HG02571 (cell line): ENCODE measurements around the gene RIOX2.
A peak's percentile ranks its signal among the peaks of the same experiment; 100 is the strongest.
"Not testable (repeated sequence)": the region's sequence is repeated elsewhere in the genome, so short reads cannot be mapped to it uniquely, and the experiment has no call there.

Source experiments
- ATAC-seq: cut with Tn5 transposase; IDR thresholded peaks from one replicate; pipeline ENCODE4 v1.9.1; 2021; ENCODE audit warnings: mild to moderate bottlenecking, moderate library complexity; ENCODE audit not compliant: unreplicated experiment

RIOX2 gene

GRCh38 chr3:97971679-97972567 lies at the start of gene RIOX2:
RIOX2 (minus strand) TSS chr3:97972431; CDS start chr3:97967593, 4,838 bp downstream.
- ATAC-seq, result peak; percentile 88

- ATAC-seq, result no peak
These were observed 48.2 kb upstream of the RIOX2 start for GRCh38 chr3:98020412-98020811.

GRCh38 chr3:98018301-98018700 lies 46.1 kb upstream of the RIOX2 start:
- no peak for ATAC-seq

GRCh38 chr3:98014268-98014585 lies 42.0 kb upstream of the RIOX2 start:
- no peak for ATAC-seq

- no peak for ATAC-seq
These were observed 41.4 kb upstream of the RIOX2 start for GRCh38 chr3:98013411-98014267.

- no peak for ATAC-seq
These were observed 40.7 kb upstream of the RIOX2 start for GRCh38 chr3:98012979-98013378.

- not testable (repeated sequence) for ATAC-seq
These were observed 38.7 kb upstream of the RIOX2 start for GRCh38 chr3:98010883-98011449.

- ATAC-seq, result no peak
These were observed 38.1 kb upstream of the RIOX2 start for GRCh38 chr3:98010194-98010882.

DNA sequence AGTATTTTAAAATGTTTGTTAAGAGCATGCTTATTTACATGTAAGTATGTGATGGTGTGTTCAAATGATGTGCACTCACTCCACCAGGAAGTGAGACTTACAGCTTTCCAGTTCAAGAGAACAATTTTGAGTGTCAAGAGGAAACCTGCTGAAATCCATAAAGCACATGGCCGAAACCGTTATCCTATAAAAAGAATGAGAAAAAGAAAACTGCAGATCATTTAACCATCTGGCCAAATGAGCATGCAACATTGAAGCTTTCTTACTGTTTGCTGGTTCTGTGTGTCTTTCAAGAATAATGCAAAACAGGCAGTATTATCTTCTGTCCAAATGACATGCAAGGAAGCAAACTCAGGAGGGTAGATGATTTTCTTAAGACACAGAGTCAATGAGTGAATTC lies 36.6 kb upstream of the RIOX2 start:
- ATAC-seq, result peak; percentile 61

- ATAC-seq, result no peak
These were observed 33.2 kb upstream of the RIOX2 start for GRCh38 chr3:98005438-98005837.

DNA sequence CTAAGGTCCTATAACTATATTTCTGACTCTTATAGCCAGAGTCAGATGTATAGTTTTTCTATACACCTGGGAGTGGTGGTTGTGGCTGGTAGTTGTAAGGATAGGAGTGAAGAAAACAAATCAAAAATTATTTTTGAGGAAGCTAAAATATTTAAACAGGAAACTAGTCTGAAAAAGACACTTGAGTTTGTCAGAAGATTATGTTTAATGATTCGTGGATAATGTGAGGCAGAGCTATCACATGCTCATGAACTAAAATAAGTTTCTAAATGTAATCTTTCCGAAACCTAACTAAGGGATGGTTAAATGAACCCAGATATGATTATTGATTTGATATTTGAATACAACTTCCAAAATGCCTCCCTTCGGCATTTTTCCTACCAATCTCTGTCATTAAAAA lies 32.5 kb upstream of the RIOX2 start:
- ATAC-seq, result no peak

DNA sequence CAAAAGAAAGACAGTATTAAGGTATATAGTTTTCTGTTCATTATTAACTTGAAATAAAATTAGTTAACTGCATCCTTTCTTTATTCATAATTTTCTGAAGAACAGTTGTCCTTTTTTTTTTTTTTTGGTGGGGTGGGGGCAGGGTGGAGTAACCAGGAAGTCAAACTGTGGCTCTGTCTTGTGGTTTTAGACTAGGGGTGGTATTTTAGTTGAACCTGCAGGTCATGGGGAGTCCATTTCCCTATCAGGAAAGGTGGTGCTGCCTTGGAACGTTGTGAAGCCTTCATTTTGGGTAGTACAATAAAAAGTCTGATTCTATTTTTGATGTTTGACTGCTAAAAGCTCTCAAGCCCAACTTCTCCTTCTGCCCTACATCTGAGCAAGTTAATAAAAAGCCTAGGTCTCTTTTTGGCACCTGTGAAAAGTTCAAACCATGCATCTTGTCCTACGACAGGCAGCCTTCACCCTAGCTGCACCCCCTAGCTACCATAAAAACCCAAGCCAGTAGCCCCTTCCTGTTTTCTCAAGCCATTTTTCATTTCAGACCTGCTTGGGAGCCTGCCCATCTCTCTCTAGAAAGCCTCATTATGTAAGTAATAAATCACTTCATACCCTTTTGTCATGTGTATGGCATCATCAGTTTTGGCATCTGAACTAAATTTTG lies 31.2 kb upstream of the RIOX2 start:
- no peak for ATAC-seq

DNA sequence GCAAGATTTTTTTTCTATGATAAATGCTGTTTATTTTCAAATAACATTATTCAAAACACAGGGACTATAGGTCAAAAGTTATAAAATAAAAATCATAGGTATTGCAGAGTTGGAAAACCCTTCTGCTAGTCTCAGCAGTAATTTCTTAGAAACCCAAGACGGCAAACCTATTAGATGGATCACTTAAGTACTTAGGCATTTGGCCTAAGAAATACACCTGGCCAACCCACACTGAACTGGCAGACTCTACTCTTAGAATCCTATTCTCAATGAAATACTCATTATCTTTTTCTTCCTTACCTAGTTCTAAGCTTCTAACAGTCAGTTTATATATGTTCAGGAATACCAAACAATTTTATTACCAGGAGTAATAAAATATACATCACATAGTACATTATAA lies 30.5 kb upstream of the RIOX2 start:
- ATAC-seq, result no peak

DNA sequence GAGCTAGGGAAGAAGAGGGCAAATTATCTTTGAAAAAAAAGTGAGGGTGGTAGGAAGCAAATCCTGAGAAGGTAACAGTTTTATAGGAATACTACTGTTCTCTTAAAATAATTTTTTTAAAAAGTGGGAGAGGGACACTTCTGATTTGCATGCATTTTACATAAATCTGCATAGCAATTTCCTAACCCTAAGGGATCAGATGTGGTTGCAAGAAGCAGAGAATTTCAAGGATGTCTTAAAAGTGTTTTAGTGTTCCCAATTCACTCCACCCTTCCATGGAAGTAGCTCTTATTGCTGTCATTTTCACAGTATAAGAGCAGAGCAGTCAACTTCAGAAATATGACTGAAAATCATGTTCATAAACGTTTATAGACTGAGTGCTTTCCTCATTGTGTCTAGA lies 27.8 kb upstream of the RIOX2 start:
- ATAC-seq, result no peak

DNA sequence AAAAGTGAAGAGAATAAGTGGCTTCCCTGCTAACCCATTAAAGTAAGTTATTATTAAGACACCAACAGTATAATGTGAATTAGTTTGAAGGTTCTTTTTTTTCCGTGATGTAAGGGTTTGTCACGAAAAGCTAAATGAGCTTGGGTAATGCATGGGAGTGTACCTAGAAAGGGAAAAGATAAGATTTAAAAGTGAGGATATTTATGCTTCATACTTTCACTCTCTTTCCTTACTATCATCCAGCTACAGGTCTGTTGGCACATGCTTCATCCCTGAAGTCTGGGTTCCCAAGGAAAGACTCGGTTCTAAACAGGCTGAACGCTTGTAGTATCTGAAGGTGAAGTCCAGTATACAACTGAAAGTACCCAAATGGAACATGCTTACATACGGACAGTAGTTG lies 26.9 kb upstream of the RIOX2 start:
- ATAC-seq, result no peak

GRCh38 chr3:97996988-97997387 lies 24.8 kb upstream of the RIOX2 start:
- no peak for ATAC-seq

DNA sequence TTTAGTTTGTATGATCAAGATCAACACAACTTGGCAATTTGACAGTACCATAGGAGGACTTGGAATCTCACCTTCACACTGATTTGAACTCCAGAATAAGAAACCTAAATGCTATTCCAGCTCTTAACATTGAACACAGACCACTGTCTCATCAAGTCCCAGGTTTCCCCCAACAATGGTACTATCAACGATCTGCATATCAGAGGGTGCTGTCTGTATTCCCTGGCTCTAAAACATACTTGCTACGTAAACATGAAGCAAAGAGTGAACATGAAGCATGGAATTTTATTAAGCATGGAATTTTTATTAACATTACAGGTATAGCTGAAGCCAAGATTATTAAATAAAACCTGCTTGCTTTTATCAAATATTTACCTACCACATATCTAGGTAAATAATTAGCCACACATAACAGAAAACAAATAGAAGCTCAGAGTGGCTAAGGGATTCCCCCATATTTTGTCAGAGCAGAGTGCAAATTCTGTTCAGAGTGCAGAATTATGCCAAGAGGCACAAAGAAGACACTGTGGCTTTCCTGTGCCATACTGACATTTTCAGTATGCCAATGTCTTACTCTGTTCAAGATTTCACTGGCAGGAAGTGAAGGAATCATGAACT lies 22.2 kb upstream of the RIOX2 start:
- no peak for ATAC-seq

GRCh38 chr3:97993526-97993925 lies 21.3 kb upstream of the RIOX2 start:
- no peak for ATAC-seq

- no peak for ATAC-seq
These were observed 20.4 kb upstream of the RIOX2 start for GRCh38 chr3:97992547-97993173.

DNA sequence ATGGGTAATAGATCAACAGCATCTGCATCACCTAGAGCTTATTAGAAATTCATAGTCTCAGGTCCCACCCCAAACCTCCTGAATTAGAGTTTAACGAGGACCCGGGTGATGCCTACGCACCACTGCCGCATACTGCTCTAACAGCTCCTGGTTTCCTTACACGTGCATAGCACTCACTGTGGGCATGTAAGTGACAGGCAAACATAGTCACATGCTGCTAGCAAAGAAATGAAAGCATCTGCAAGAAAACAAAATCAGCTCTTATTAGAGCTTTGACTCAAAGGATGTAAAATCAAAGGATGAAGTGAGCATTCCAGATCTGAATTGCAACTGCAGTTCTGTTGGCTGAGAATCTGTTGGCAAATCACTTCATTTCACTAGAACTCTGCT lies 19.1 kb upstream of the RIOX2 start:
- no peak for ATAC-seq
